SK-N-SH (cell line): Measurements from ENCODE around the gene ADAMTS17.

Source experiments
- NRF1 ChIP-seq: IDR thresholded peaks from 2 replicates; pipeline ENCODE4 v1.6.1; 2012; ENCODE audit warnings: low read depth, mild to moderate bottlenecking, low read length
- POLR2AphosphoS5 ChIP-seq: IDR thresholded peaks from 2 replicates; pipeline ENCODE4 v1.6.1; 2012; ENCODE audit warnings: low read depth, low read length
- RAD21 ChIP-seq: IDR thresholded peaks from 2 replicates; pipeline ENCODE4 v1.6.1; 2012; ENCODE audit warnings: mild to moderate bottlenecking, low read length
- TEAD4 ChIP-seq: IDR thresholded peaks from 2 replicates; pipeline ENCODE4 v1.4.0; 2012; ENCODE audit warnings: mild to moderate bottlenecking, borderline replicate concordance; ENCODE audit not compliant: insufficient read depth
- YY1 ChIP-seq: IDR thresholded peaks from 2 replicates; pipeline ENCODE4 v1.4.0; 2012; ENCODE audit warnings: low read depth, mild to moderate bottlenecking
- TF ChIP-seq, protein P1 (sequence below): fragments of 200-600 bp; sonication (generic); IDR thresholded peaks from 2 replicates; pipeline ENCODE4 v1.6.1; 2017; ENCODE audit warnings: antibody characterized with exemption, mild to moderate bottlenecking, moderate library complexity

DNA sequence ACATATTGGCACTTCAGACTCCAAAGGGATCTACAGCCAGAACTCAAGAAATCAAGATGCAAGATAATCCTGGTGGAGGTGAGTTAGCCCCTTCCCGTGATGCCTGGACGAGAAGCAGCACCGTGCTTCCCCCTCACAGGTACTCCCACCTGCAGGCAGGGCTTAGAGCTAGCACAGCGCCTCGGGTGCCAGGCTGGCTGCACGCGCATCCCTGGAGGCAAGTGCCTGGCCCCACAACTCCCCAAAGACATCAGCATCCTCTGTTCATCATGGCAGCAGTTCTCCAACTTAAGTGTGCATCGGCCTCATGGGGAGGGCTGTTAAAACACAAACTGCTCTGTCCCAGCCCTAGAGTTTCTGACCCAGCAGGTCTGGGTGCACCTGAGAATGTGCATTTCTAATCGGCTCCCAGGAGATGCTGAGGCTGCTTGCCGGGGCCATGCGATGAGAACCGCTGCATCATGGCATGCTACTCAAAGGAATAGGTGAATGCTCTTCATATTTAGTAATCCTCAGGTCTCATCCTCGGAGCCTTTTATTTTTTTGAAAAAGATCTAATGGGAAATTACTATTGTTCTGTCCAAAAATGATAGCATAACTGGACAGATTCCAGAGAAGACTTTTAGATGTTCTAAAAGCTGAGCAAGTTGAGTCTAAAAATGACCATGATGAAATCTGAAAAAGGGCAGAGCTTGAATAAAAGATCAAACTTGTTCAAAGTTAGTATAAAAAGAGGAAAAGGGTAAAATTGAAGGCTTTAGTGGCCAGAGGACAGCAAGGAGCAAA, 244.2 kb downstream of the ADAMTS17 start:
- TF ChIP-seq, protein P1, sequence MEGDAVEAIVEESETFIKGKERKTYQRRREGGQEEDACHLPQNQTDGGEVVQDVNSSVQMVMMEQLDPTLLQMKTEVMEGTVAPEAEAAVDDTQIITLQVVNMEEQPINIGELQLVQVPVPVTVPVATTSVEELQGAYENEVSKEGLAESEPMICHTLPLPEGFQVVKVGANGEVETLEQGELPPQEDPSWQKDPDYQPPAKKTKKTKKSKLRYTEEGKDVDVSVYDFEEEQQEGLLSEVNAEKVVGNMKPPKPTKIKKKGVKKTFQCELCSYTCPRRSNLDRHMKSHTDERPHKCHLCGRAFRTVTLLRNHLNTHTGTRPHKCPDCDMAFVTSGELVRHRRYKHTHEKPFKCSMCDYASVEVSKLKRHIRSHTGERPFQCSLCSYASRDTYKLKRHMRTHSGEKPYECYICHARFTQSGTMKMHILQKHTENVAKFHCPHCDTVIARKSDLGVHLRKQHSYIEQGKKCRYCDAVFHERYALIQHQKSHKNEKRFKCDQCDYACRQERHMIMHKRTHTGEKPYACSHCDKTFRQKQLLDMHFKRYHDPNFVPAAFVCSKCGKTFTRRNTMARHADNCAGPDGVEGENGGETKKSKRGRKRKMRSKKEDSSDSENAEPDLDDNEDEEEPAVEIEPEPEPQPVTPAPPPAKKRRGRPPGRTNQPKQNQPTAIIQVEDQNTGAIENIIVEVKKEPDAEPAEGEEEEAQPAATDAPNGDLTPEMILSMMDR: no peak
- TF ChIP-seq YY1: no peak
- TF ChIP-seq POLR2AphosphoS5: no peak
- no peak for TF ChIP-seq NRF1
- no peak for TF ChIP-seq TEAD4
- TF ChIP-seq RAD21: no peak
